CD4-positive, alpha-beta memory T cell (primary cell): Measurements from ENCODE around the gene TUBB4B. TPM values are rescaled to one million over a fixed set of nuclear protein-coding genes. Genes with fewer than 3 reads are reported as not detected.

Experiments used
- CTCF ChIA-PET: fragments of 350-600 bp; sonication (Branson Sonifier 250); formaldehyde crosslinking; loops from one replicate; lab custom pipeline; 2021; ENCODE audit warnings: inconsistent platforms; ENCODE audit not compliant: partially characterized antibody; lab: Charles Lee
- POLR2A ChIA-PET: fragments of 350-600 bp; sonication (Branson Sonifier 250); formaldehyde crosslinking; loops from one replicate; lab custom pipeline; 2021; ENCODE audit not compliant: partially characterized antibody; lab: Charles Lee
- DNase-seq, 5 donors: peaks; one replicate each; pipeline versions ENCODE4 v3.0.0 to v3.0.0-alpha.2; 2020 to 2022; ENCODE audit warnings: mixed read lengths in 1 of 5
- H3K27ac ChIP-seq: one replicate; pipeline ENCODE4 v1.7.0; 2013; ENCODE audit warnings: low read depth, low read length
- H3K27me3 ChIP-seq: 2 replicates; pipeline ENCODE4 v1.7.0; 2013; ENCODE audit warnings: mild to moderate bottlenecking, low read length, moderate library complexity; ENCODE audit not compliant: insufficient read depth
- H3K36me3 ChIP-seq: 2 replicates; pipeline ENCODE4 v1.7.0; 2013; ENCODE audit warnings: mild to moderate bottlenecking, low read length, moderate library complexity; ENCODE audit not compliant: insufficient read depth
- H3K4me1 ChIP-seq: 2 replicates; pipeline ENCODE4 v1.7.0; 2013; ENCODE audit warnings: mild to moderate bottlenecking, low read length, moderate library complexity; ENCODE audit not compliant: insufficient read depth
- H3K4me3 ChIP-seq, 2 donors: one replicate each; pipeline ENCODE4 v1.7.0; 2013; ENCODE audit warnings: low read length in 2 of 2, mild to moderate bottlenecking in 1 of 2
- H3K9me3 ChIP-seq, 2 donors: one replicate each; pipeline ENCODE4 v1.7.0; 2013; ENCODE audit warnings: low read length in 2 of 2, control low read depth in 1 of 2; ENCODE audit not compliant: control insufficient read depth in 1 of 2
- H3K27ac Mint-ChIP-seq, 7 donors: one replicate each; pipeline ENCODE4 v1.8.0; 2020 to 2021; ENCODE audit warnings: mixed read lengths in 7 of 7, mild to moderate bottlenecking in 6 of 7, inconsistent platforms in 3 of 7, moderate library complexity in 3 of 7
- H3K27me3 Mint-ChIP-seq, 2 donors: one replicate each; pipeline ENCODE4 v1.8.0; 2020 to 2021; ENCODE audit warnings: mixed read lengths in 2 of 2
- H3K36me3 Mint-ChIP-seq, 2 donors: one replicate each; pipeline ENCODE4 v1.8.0; 2020 to 2021; ENCODE audit warnings: mixed read lengths in 2 of 2, inconsistent platforms in 1 of 2, mild to moderate bottlenecking in 1 of 2
- H3K4me1 Mint-ChIP-seq, 4 donors: one replicate each; pipeline ENCODE4 v1.8.0; 2020 to 2021; ENCODE audit warnings: mixed read lengths in 4 of 4, mild to moderate bottlenecking in 1 of 4
- H3K4me3 Mint-ChIP-seq, 8 donors: one replicate each; pipeline ENCODE4 v1.8.0; 2020 to 2021; ENCODE audit warnings: mixed read lengths in 8 of 8, mild to moderate bottlenecking in 7 of 8, moderate library complexity in 6 of 8, inconsistent platforms in 3 of 8
- H3K9me3 Mint-ChIP-seq, 8 donors: one replicate each; pipeline ENCODE4 v1.8.0; 2020 to 2021; ENCODE audit warnings: mixed read lengths in 8 of 8, mild to moderate bottlenecking in 5 of 8, inconsistent platforms in 3 of 8, moderate library complexity in 1 of 8
- intact Hi-C: fragments of 100-400 bp; cut with micrococcal nuclease; formaldehyde crosslinking; loops from one replicate; pipeline ENCODE4 v1.15.1; 2023
- polyA plus RNA-seq, 2 donors: library from polyadenylated mRNA; unstranded; fragments of 300-500 nt; fragmentation: Illumina TruSeq; gene quantifications; one replicate each; pipeline ENCODE4 v1.2.3, GENCODE V29; 2021
- total RNA-seq, 2 experiments: library from RNA; stranded (reverse); gene quantifications; one replicate each; pipeline ENCODE4 v1.2.3, GENCODE V29; 2021

Gene TUBB4B
- total RNA-seq = 100 to 1,000 TPM in 1 of 2 experiments, 10 to 100 TPM in 1; 99.8 to 103 TPM
- 10 to 100 TPM; 53.1 to 64.1 TPM for polyA plus RNA-seq

- Histone ChIP-seq H3K9me3 (no peaks in the 10 kb centered on the region), H3K36me3 (peaks cover 18% of the 10 kb centered on the region), H3K4me3 (peak within 1 kb of the TSS; percentile 17 to 63), H3K4me1 (peaks cover 40% of the 10 kb centered on the region), H3K27ac (peak within 1 kb of the TSS; percentile 75), H3K27me3 (no peaks in the 10 kb centered on the region)
- intact Hi-C loops = loop anchor here (1.0 to 5.0 kb wide), 8 partner anchors 14 to 450 kb away; partner anchors contain the start of genes ARRDC1, NELFB, TMEM141 and TPRN
- POLR2A ChIA-PET = interaction anchor here (0.5 to 10.3 kb wide), 52 partner anchors 9 to 877 kb away, joined by 3 to 260 read pairs (median 4); partner anchors contain the start of genes AJM1, CLIC3, CYSRT1 and DNLZ
- Mint-ChIP-seq H3K36me3 (peaks cover 10 to 12% of the 10 kb centered on the region in 2 donors), H3K4me1 (peaks cover 6 to 43% (median 25%) of the 10 kb centered on the region in 4 donors), H3K27me3 (peaks cover 0 to 2% of the 10 kb centered on the region in 2 donors), H3K4me3 (peak within 1 kb of the TSS; percentile 83 to 93 (median 92)), H3K27ac (peak within 1 kb of the TSS; percentile 89 to 97 (median 94)), H3K9me3 (peaks cover 0 to 9% (median 0%) of the 10 kb centered on the region in 8 donors)
- CTCF ChIA-PET = interaction anchor here (0.7 to 2.1 kb wide), 5 partner anchors 14 to 154 kb away, joined by 3 to 9 read pairs (median 6); partner anchors contain the start of genes MAN1B1, NELFB and NRARP
- peak; percentile 98 to 100 (median 99) for DNase-seq
These were observed at the start of gene TUBB4B for GRCh38 chr9:137240841-137241489. Gene TUBB4B, plus strand, starts transcription at chr9:137241287. Its CDS starts 74 bp downstream, at chr9:137241361.

DNA sequence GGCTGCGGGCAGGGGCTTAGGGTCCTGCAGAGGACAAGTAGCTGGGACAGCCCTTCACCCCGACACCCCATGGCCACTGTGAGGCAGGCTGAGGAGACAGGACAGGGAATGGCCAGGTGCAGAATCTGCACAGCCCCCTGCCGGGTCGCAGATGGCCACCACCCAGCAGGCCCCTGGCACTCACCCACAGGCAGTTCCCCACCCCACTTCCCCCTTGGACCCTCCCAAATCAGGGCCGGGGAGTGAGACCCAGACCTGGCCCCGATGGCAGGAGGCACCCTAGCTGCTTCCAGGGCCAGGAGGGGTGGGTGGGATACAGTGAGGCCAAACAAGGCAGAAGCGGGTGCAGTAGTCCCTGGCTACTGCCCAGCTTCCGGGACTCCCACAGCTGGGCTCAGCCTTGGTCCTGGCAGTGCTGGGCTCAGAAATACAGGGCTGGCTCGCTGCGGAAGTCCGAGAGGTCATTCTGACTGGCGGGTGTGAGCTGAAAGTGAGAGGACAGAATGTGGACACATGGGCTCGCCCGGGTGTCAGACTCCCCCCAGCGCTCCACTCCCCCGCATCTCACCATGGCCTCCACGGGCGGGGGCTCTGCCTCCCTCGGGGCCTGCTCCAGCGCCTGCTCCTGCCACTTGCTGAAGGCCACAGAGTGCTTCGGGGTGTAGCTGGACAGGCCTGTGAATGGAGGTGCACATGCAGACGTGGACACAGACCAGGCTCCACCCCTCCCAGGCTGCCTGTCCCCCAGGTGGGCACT lies 49.2 kb upstream of the TUBB4B start:
- H3K4me1 ChIP-seq = peaks cover 28% of the 10 kb centered on the region
- H3K27ac ChIP-seq = no peak overlapping the region
- Mint-ChIP-seq H3K4me1 (peaks cover 12 to 34% (median 25%) of the 10 kb centered on the region in 4 donors), H3K4me3 (no peak overlapping the region), H3K36me3 (peaks cover 0 to 13% of the 10 kb centered on the region in 2 donors), H3K9me3 (peaks cover 0 to 3% (median 0%) of the 10 kb centered on the region in 8 donors), H3K27me3 (no peaks in the 10 kb centered on the region), H3K27ac (peak overlapping the region in 1 of 7 donors; percentile 22)
- no peak for DNase-seq
- H3K9me3 ChIP-seq = no peaks in the 10 kb centered on the region
- H3K4me3 ChIP-seq = no peak overlapping the region
- H3K27me3 ChIP-seq = no peaks in the 10 kb centered on the region
- ChIA-PET POLR2A (interaction anchor here (1.0 to 8.9 kb wide), 3 partner anchors 11 to 62 kb away, joined by 3 to 169 read pairs (median 5); partner anchors contain the start of genes NDOR1, TMEM203 and TPRN), CTCF (interaction anchor here (1.4 to 1.5 kb wide), 2 partner anchors 45 to 96 kb away, joined by 3 to 4 read pairs; no protein-coding TSS in a partner anchor)
- peaks cover 6% of the 10 kb centered on the region for H3K36me3 ChIP-seq
- intact Hi-C loops = no loop called here

DNA sequence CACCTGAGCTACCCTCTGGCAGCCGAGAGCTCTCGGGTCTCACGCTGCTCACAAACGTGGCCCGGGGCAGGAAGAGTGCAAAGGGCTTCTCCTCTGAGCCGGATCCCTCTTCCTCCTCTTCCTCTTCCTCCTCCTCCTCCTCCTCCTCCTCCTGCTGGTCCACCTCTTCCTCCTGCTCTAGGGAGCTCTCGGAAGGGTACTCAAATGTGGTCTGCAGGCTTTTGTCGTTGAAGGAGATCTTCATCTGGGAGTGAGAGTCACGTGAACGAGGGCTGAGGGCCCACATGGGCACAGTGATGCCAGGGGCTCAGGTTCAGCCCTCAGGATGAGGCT lies 48.7 kb upstream of the TUBB4B start:
- POLR2A ChIA-PET = interaction anchor here (0.6 to 8.9 kb wide), 4 partner anchors 10 to 63 kb away, joined by 3 to 169 read pairs (median 4); partner anchors contain the start of genes NDOR1, TMEM203 and TPRN
- H3K4me1 ChIP-seq = peaks cover 23% of the 10 kb centered on the region
- peaks cover 0 to 3% (median 0%) of the 10 kb centered on the region in 8 donors for H3K9me3 Mint-ChIP-seq
- CTCF ChIA-PET = interaction anchor here (1.4 to 1.5 kb wide), 2 partner anchors 45 to 96 kb away, joined by 3 to 4 read pairs; no protein-coding TSS in a partner anchor
- H3K9me3 ChIP-seq = no peaks in the 10 kb centered on the region
- H3K36me3 ChIP-seq = peaks cover 6% of the 10 kb centered on the region
- H3K4me3 ChIP-seq = no peak overlapping the region
- H3K4me3 Mint-ChIP-seq = peak overlapping the region in 1 of 8 donors; percentile 15
- peaks cover 11 to 29% (median 20%) of the 10 kb centered on the region in 4 donors for H3K4me1 Mint-ChIP-seq
- no peaks in the 10 kb centered on the region for H3K27me3 Mint-ChIP-seq
- H3K27ac Mint-ChIP-seq = peak overlapping the region in 1 of 7 donors; percentile 70
- no peak for DNase-seq
- H3K27me3 ChIP-seq = no peaks in the 10 kb centered on the region
- intact Hi-C loops = no loop called here
- no peak overlapping the region for H3K27ac ChIP-seq
- peaks cover 0 to 13% of the 10 kb centered on the region in 2 donors for H3K36me3 Mint-ChIP-seq

GRCh38 chr9:137192859-137193258 lies 48.2 kb upstream of the TUBB4B start:
- ChIA-PET POLR2A (interaction anchor here (0.6 to 8.9 kb wide), 4 partner anchors 10 to 63 kb away, joined by 3 to 169 read pairs (median 4); partner anchors contain the start of genes NDOR1, TMEM203 and TPRN), CTCF (interaction anchor here (1.4 to 1.5 kb wide), 2 partner anchors 44 to 97 kb away, joined by 3 to 4 read pairs; no protein-coding TSS in a partner anchor)
- Mint-ChIP-seq H3K36me3 (peaks cover 0 to 11% of the 10 kb centered on the region in 2 donors), H3K27ac (no peak overlapping the region), H3K4me3 (no peak overlapping the region), H3K4me1 (peaks cover 8 to 25% (median 16%) of the 10 kb centered on the region in 4 donors), H3K27me3 (no peaks in the 10 kb centered on the region), H3K9me3 (peaks cover 0 to 3% (median 0%) of the 10 kb centered on the region in 8 donors)
- DNase-seq = no peak
- no peaks in the 10 kb centered on the region for H3K9me3 ChIP-seq
- peaks cover 18% of the 10 kb centered on the region for H3K4me1 ChIP-seq
- H3K4me3 ChIP-seq = no peak overlapping the region
- H3K36me3 ChIP-seq = peaks cover 6% of the 10 kb centered on the region
- no peak overlapping the region for H3K27ac ChIP-seq
- H3K27me3 ChIP-seq = no peaks in the 10 kb centered on the region
- intact Hi-C loops = no loop called here

- peaks cover 6% of the 10 kb centered on the region for H3K36me3 ChIP-seq
- no peaks in the 10 kb centered on the region for H3K9me3 Mint-ChIP-seq
- H3K4me1 ChIP-seq = peaks cover 16% of the 10 kb centered on the region
- H3K36me3 Mint-ChIP-seq = peaks cover 0 to 11% of the 10 kb centered on the region in 2 donors
- intact Hi-C loops = no loop called here
- no peaks in the 10 kb centered on the region for H3K27me3 Mint-ChIP-seq
- no peaks in the 10 kb centered on the region for H3K9me3 ChIP-seq
- no peaks in the 10 kb centered on the region for H3K27me3 ChIP-seq
- H3K27ac Mint-ChIP-seq = no peak overlapping the region
- H3K4me1 Mint-ChIP-seq = peaks cover 6 to 28% (median 12%) of the 10 kb centered on the region in 4 donors
- no peak overlapping the region for H3K4me3 ChIP-seq
- no peak for DNase-seq
- CTCF ChIA-PET = no interaction called here
- H3K27ac ChIP-seq = no peak overlapping the region
- POLR2A ChIA-PET = interaction anchor here (8.9 kb wide), 1 partner anchor 9 kb away, joined by 169 read pairs; the partner anchor contains the start of genes NDOR1, TMEM203 and TPRN
- no peak overlapping the region for H3K4me3 Mint-ChIP-seq
These were observed 47.3 kb upstream of the TUBB4B start for GRCh38 chr9:137193771-137194170.

DNA sequence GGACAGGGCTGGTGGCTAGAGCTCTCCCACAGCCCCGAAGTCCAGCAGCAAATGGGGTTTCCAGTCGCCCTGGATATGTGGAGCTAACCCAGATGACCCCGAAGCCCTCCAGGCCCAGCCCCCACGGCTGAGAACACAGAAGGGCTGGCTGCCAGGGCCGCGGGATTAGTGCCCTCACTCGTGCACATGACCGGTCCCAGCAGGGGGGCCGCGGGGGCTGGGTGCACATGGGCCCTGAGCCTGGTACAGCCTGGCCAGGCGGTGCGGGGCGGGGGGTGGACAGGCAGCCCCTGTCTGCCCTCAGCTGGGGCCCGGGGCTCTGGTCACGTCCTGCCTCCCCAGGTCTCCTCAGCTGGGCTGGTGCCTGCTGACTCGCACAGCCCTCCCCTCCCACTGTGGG lies 46.7 kb upstream of the TUBB4B start:
- peaks cover 17% of the 10 kb centered on the region for H3K4me1 ChIP-seq
- Mint-ChIP-seq H3K27ac (no peak overlapping the region), H3K9me3 (no peaks in the 10 kb centered on the region), H3K4me1 (peaks cover 2 to 22% (median 7%) of the 10 kb centered on the region in 4 donors), H3K36me3 (peaks cover 0 to 6% of the 10 kb centered on the region in 2 donors), H3K27me3 (no peaks in the 10 kb centered on the region), H3K4me3 (no peak overlapping the region)
- intact Hi-C loops = no loop called here
- DNase-seq = no peak
- no peak overlapping the region for H3K27ac ChIP-seq
- H3K36me3 ChIP-seq = peaks cover 6% of the 10 kb centered on the region
- ChIA-PET CTCF (no interaction called here), POLR2A (no interaction called here)
- H3K9me3 ChIP-seq = no peaks in the 10 kb centered on the region
- H3K4me3 ChIP-seq = no peak overlapping the region
- H3K27me3 ChIP-seq = no peaks in the 10 kb centered on the region
